H9 (cell line): ENCODE measurements around the gene RACGAP1. TPM values are rescaled to one million over a fixed set of nuclear protein-coding genes. Genes with fewer than 3 reads are reported as not detected.

Experiments used
- DNase-seq: peaks from one replicate; pipeline ENCODE4 v3.0.0-alpha.2; 2017
- H2AFZ ChIP-seq: one replicate; pipeline ENCODE4 v1.6.1; 2013; ENCODE audit warnings: mild to moderate bottlenecking, low read length, control low read depth, moderate library complexity
- H2AK5ac ChIP-seq: 2 replicates; pipeline ENCODE4 v1.6.1; 2013; ENCODE audit warnings: low read length, control low read depth, mixed read lengths; ENCODE audit not compliant: insufficient read length
- H2BK120ac ChIP-seq: one replicate; pipeline ENCODE4 v1.6.1; 2013; ENCODE audit warnings: low read depth, mild to moderate bottlenecking, low read length, control low read depth, inconsistent platforms; ENCODE audit not compliant: poor library complexity, severe bottlenecking
- H2BK12ac ChIP-seq: 2 replicates; pipeline ENCODE4 v1.6.1; 2013; ENCODE audit warnings: low read length, control low read depth, mixed read lengths, low read depth; ENCODE audit not compliant: insufficient read length
- H2BK15ac ChIP-seq: 2 replicates; pipeline ENCODE4 v1.6.1; 2013; ENCODE audit warnings: low read depth, low read length, control low read depth
- H2BK20ac ChIP-seq: one replicate; pipeline ENCODE4 v1.6.1; 2013; ENCODE audit warnings: low read depth, mild to moderate bottlenecking, low read length, control low read depth, inconsistent platforms; ENCODE audit not compliant: poor library complexity, severe bottlenecking
- H2BK5ac ChIP-seq: 2 replicates; pipeline ENCODE4 v1.6.1; 2013; ENCODE audit warnings: low read length, control low read depth, mixed read lengths; ENCODE audit not compliant: insufficient read length
- H3K14ac ChIP-seq: 2 replicates; pipeline ENCODE4 v1.6.1; 2013; ENCODE audit warnings: low read length, control low read depth; ENCODE audit not compliant: insufficient read depth
- H3K18ac ChIP-seq: 2 replicates; pipeline ENCODE4 v1.6.1; 2013; ENCODE audit warnings: low read depth, mild to moderate bottlenecking, mixed read lengths, low read length, control low read depth; ENCODE audit not compliant: insufficient read length
- H3K23ac ChIP-seq: 2 replicates; pipeline ENCODE4 v1.6.1; 2013; ENCODE audit warnings: low read length, control low read depth, mixed read lengths, low read depth; ENCODE audit not compliant: insufficient read length
- H3K23me2 ChIP-seq: 2 replicates; pipeline ENCODE4 v1.6.1; 2013; ENCODE audit warnings: low read depth, mild to moderate bottlenecking, mixed read lengths, low read length, control low read depth; ENCODE audit not compliant: insufficient read length, poor library complexity, severe bottlenecking
- H3K27ac ChIP-seq: 2 replicates; pipeline ENCODE4 v1.5.1; 2013; ENCODE audit warnings: low read length, control low read depth, mixed read lengths, low read depth; ENCODE audit not compliant: insufficient read length
- H3K27me3 ChIP-seq: 2 replicates; pipeline ENCODE4 v1.6.1; 2013; ENCODE audit warnings: low read length, control low read depth, inconsistent platforms; ENCODE audit not compliant: insufficient read depth
- H3K4ac ChIP-seq: 2 replicates; pipeline ENCODE4 v1.6.1; 2013; ENCODE audit warnings: low read depth, mild to moderate bottlenecking, control low read depth, inconsistent platforms, low read length, moderate library complexity
- H3K4me1 ChIP-seq: 2 replicates; pipeline ENCODE4 v1.6.1; 2013; ENCODE audit warnings: low read length, control low read depth, inconsistent platforms; ENCODE audit not compliant: insufficient read depth
- H3K4me2 ChIP-seq: 2 replicates; pipeline ENCODE4 v1.6.1; 2013; ENCODE audit warnings: low read length, control low read depth, mixed read lengths; ENCODE audit not compliant: insufficient read length, insufficient read depth
- H3K56ac ChIP-seq: 2 replicates; pipeline ENCODE4 v1.6.1; 2013; ENCODE audit warnings: low read depth, mild to moderate bottlenecking, mixed read lengths, low read length, control low read depth; ENCODE audit not compliant: insufficient read length
- H3K79me1 ChIP-seq: 2 replicates; pipeline ENCODE4 v1.6.1; 2013; ENCODE audit warnings: low read depth, mild to moderate bottlenecking, moderate library complexity, low read length, control low read depth, inconsistent platforms; ENCODE audit not compliant: insufficient read depth, poor library complexity, severe bottlenecking
- H3K79me2 ChIP-seq: 2 replicates; pipeline ENCODE4 v1.6.1; 2013; ENCODE audit warnings: low read length, control low read depth, inconsistent platforms; ENCODE audit not compliant: insufficient read depth
- H3K9ac ChIP-seq: 2 replicates; pipeline ENCODE4 v1.6.1; 2013; ENCODE audit warnings: low read length, control low read depth, mixed read lengths; ENCODE audit not compliant: insufficient read length; ENCODE audit errors: extremely low read depth
- H3K9me3 ChIP-seq: one replicate; pipeline ENCODE4 v1.6.1; 2013; ENCODE audit warnings: low read depth, low read length, inconsistent platforms; ENCODE audit not compliant: control insufficient read depth
- H3T11ph ChIP-seq: one replicate; pipeline ENCODE4 v1.6.1; 2013; ENCODE audit warnings: mild to moderate bottlenecking, low read length, control low read depth, inconsistent platforms
- H4K20me1 ChIP-seq: one replicate; pipeline ENCODE4 v1.6.1; 2013; ENCODE audit not compliant: control insufficient read depth, insufficient read length, insufficient read depth
- H4K5ac ChIP-seq: 2 replicates; pipeline ENCODE4 v1.6.1; 2013; ENCODE audit warnings: low read depth, mild to moderate bottlenecking, mixed read lengths, low read length, control low read depth; ENCODE audit not compliant: insufficient read length
- H4K8ac ChIP-seq: replicated peaks from 2 replicates; pipeline ENCODE4 v1.6.1; 2013; ENCODE audit warnings: low read length, control low read depth, mixed read lengths, low read depth; ENCODE audit not compliant: insufficient read length
- H4K91ac ChIP-seq: 2 replicates; pipeline ENCODE4 v1.6.1; 2013; ENCODE audit warnings: low read depth, mild to moderate bottlenecking, moderate library complexity, mixed read lengths, low read length, control low read depth; ENCODE audit not compliant: insufficient read length
- H3K27ac Mint-ChIP-seq, 3 experiments: 2 replicates in 2 of 3; 3 replicates in 1 of 3; pipeline ENCODE4 v1.8.0; 2020 to 2021; ENCODE audit warnings: mixed read lengths in 3 of 3, mild to moderate bottlenecking in 1 of 3, moderate library complexity in 1 of 3
- H3K27me3 Mint-ChIP-seq: 2 replicates; pipeline ENCODE4 v1.8.0; 2021; ENCODE audit warnings: low read depth, mild to moderate bottlenecking, moderate library complexity, mixed read lengths
- H3K36me3 Mint-ChIP-seq, 3 experiments: 2 replicates in 2 of 3; 3 replicates in 1 of 3; pipeline ENCODE4 v1.8.0; 2020 to 2021; ENCODE audit warnings: low read depth in 3 of 3, mixed read lengths in 3 of 3; ENCODE audit not compliant: insufficient read depth in 1 of 3
- H3K4me1 Mint-ChIP-seq, 2 experiments: 2 replicates each; pipeline ENCODE4 v1.8.0; 2020; ENCODE audit warnings: mixed read lengths in 2 of 2
- H3K4me3 Mint-ChIP-seq, 2 experiments: 2 replicates in 1 of 2; 3 replicates in 1 of 2; pipeline ENCODE4 v1.8.0; 2020 to 2021; ENCODE audit warnings: mild to moderate bottlenecking in 2 of 2, mixed read lengths in 2 of 2, moderate library complexity in 1 of 2
- H3K9me3 Mint-ChIP-seq, 2 experiments: 2 replicates in 1 of 2; 3 replicates in 1 of 2; pipeline ENCODE4 v1.8.0; 2020; ENCODE audit warnings: mild to moderate bottlenecking in 2 of 2, mixed read lengths in 2 of 2, moderate library complexity in 1 of 2
- WGBS: extraction: QIAGEN DNeasy Blood & Tissue Kit; methylation state at CpG from one replicate; pipeline ENCODE4 v1.1.7; 2013; ENCODE audit warnings: missing lambda C conversion rate, low lambda C conversion rate, mixed read lengths; ENCODE audit not compliant: insufficient read length; ENCODE audit errors: extremely low coverage; 5-methylcytosine and 5-hydroxymethylcytosine counted together
- total RNA-seq: library from RNA; stranded (reverse); gene quantifications from 2 replicates; pipeline ENCODE4 v1.2.1, GENCODE V29; 2021
- TF ChIP-seq, protein P1 (sequence below): fragments of 200-600 bp; sonication (generic); conservative IDR thresholded peaks from 3 replicates; pipeline ENCODE4 v1.8.0; 2021; ENCODE audit warnings: antibody characterized with exemption, mild to moderate bottlenecking

The RACGAP1 gene
- total RNA-seq, 1 experiment from 2014 or later: 64.8 TPM

DNA sequence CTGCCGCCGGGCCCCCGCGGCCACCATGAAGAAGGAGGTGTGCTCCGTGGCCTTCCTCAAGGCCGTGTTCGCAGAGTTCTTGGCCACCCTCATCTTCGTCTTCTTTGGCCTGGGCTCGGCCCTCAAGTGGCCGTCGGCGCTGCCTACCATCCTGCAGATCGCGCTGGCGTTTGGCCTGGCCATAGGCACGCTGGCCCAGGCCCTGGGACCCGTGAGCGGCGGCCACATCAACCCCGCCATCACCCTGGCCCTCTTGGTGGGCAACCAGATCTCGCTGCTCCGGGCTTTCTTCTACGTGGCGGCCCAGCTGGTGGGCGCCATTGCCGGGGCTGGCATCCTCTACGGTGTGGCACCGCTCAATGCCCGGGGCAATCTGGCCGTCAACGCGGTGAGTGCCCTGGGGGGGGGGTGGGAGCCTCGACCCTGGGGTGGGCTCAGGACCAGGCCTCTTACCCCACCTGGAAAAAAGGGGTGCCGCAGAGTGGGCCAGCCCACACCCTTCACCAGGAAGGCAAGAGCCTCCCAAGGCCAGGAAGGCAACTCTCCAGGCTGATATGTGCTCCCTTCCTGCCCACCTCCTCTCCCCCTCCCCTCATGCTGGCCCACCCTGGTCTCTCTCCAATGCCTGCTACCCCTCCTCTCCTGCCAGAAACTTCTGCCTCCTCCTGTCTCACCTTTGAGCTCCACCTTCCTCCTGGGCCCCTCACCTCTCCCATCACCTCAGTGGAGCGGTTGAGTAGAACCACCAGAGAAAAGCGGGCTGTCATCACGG, 63.1 kb downstream of the RACGAP1 start:
- no peaks in the 10 kb centered on the region; a peak in 1 of 7 replicates for H3K36me3 Mint-ChIP-seq
- H3K56ac ChIP-seq: no peak overlapping the region
- peak overlapping the region; percentile 36 to 66; a peak in 3 of 5 replicates for H3K4me3 Mint-ChIP-seq
- no peak overlapping the region for H3K27ac Mint-ChIP-seq
- H2AK5ac ChIP-seq: no peak overlapping the region
- H3K4me2 ChIP-seq: no peak overlapping the region
- no CpG with 5 or more reads among the region's 37 CpGs for WGBS
- no peak overlapping the region for H2BK15ac ChIP-seq
- no peak overlapping the region for H2BK12ac ChIP-seq
- H4K5ac ChIP-seq: no peak overlapping the region
- no peak overlapping the region for H3K14ac ChIP-seq
- H3K27me3 Mint-ChIP-seq: peaks cover 86% of the 10 kb centered on the region
- no peak overlapping the region for H3K9ac ChIP-seq
- H2AFZ ChIP-seq: no peak overlapping the region
- no peaks in the 10 kb centered on the region for H3K9me3 Mint-ChIP-seq
- no peak overlapping the region for H4K8ac ChIP-seq
- H2BK120ac ChIP-seq: no peak overlapping the region
- no peaks in the 10 kb centered on the region for H3K79me1 ChIP-seq
- no peaks in the 10 kb centered on the region for H3K79me2 ChIP-seq
- TF ChIP-seq, protein P1, sequence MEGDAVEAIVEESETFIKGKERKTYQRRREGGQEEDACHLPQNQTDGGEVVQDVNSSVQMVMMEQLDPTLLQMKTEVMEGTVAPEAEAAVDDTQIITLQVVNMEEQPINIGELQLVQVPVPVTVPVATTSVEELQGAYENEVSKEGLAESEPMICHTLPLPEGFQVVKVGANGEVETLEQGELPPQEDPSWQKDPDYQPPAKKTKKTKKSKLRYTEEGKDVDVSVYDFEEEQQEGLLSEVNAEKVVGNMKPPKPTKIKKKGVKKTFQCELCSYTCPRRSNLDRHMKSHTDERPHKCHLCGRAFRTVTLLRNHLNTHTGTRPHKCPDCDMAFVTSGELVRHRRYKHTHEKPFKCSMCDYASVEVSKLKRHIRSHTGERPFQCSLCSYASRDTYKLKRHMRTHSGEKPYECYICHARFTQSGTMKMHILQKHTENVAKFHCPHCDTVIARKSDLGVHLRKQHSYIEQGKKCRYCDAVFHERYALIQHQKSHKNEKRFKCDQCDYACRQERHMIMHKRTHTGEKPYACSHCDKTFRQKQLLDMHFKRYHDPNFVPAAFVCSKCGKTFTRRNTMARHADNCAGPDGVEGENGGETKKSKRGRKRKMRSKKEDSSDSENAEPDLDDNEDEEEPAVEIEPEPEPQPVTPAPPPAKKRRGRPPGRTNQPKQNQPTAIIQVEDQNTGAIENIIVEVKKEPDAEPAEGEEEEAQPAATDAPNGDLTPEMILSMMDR: no peak
- H4K20me1 ChIP-seq: no peaks in the 10 kb centered on the region
- H3K23me2 ChIP-seq: peaks cover 5% of the 10 kb centered on the region
- no peak overlapping the region for H2BK5ac ChIP-seq
- peak; percentile 66 for DNase-seq
- no peak overlapping the region for H2BK20ac ChIP-seq
- H3K4ac ChIP-seq: no peak overlapping the region
- no peak overlapping the region for H3K27ac ChIP-seq
- no peaks in the 10 kb centered on the region for H3K9me3 ChIP-seq
- H3K4me1 Mint-ChIP-seq: peaks cover 37 to 39% of the 10 kb centered on the region in 2 experiments
- H3K18ac ChIP-seq: no peak overlapping the region
- H3K27me3 ChIP-seq: peaks cover 12% of the 10 kb centered on the region
- peaks cover 9% of the 10 kb centered on the region; the same call in 1 of the 2 replicates for H3K4me1 ChIP-seq
- no peak overlapping the region for H4K91ac ChIP-seq
- no peak overlapping the region for H3T11ph ChIP-seq
- no peak overlapping the region for H3K23ac ChIP-seq
